HFFc6 (cell line): Measurements from ENCODE around the gene CEP68. TPM values are rescaled to one million over a fixed set of nuclear protein-coding genes. Genes with fewer than 3 reads are reported as not detected.
A peak's percentile ranks its signal among the peaks of the same experiment; 100 is the strongest.

Experiments
- DNase-seq: peaks from one replicate; pipeline ENCODE4 v3.0.0-alpha.2; 2018
- H3K27ac Mint-ChIP-seq: 2 replicates; pipeline ENCODE4 v1.8.0; 2020; ENCODE audit warnings: mild to moderate bottlenecking, mixed read lengths
- H3K27me3 Mint-ChIP-seq: 2 replicates; pipeline ENCODE4 v1.8.0; 2021; ENCODE audit warnings: mild to moderate bottlenecking, moderate library complexity, mixed read lengths; ENCODE audit not compliant: insufficient read depth
- H3K36me3 Mint-ChIP-seq: 2 replicates; pipeline ENCODE4 v1.8.0; 2021; ENCODE audit warnings: low read depth, mixed read lengths
- H3K4me1 Mint-ChIP-seq: 2 replicates; pipeline ENCODE4 v1.8.0; 2020; ENCODE audit warnings: low read depth, mixed read lengths
- H3K4me3 Mint-ChIP-seq: 2 replicates; pipeline ENCODE4 v1.8.0; 2020; ENCODE audit warnings: mild to moderate bottlenecking, moderate library complexity, mixed read lengths
- H3K9me3 Mint-ChIP-seq: 2 replicates; pipeline ENCODE4 v1.8.0; 2020; ENCODE audit warnings: mild to moderate bottlenecking, mixed read lengths
- CTCF ChIP-seq: fragments of 200-600 bp; sonication (generic); IDR thresholded peaks from 2 replicates; pipeline ENCODE4 v1.5.0; 2021; ENCODE audit warnings: antibody characterized with exemption, mild to moderate bottlenecking
- total RNA-seq, 6 experiments: library from RNA; stranded (reverse); fragmentation: NEBNext Ultra II Directional; extraction: Animal tissue kit (Norgen Biotek cat#: 25700); gene quantifications; 2 replicates in 1 of 6; 3 replicates in 5 of 6; pipeline ENCODE4 v1.2.3, GENCODE V29; 2021

Gene CEP68
- total RNA-seq, 6 experiments from 2014 or later: 5.7 to 9.7 (median 7.1) TPM

- no peaks in the 10 kb centered on the region for H3K9me3 Mint-ChIP-seq
- H3K36me3 Mint-ChIP-seq: no peaks in the 10 kb centered on the region
- peak overlapping the region; percentile 90 for H3K4me3 Mint-ChIP-seq
- no peak for TF ChIP-seq CTCF
- peak overlapping the region; percentile 78 for H3K27ac Mint-ChIP-seq
- peaks cover 1% of the 10 kb centered on the region for H3K27me3 Mint-ChIP-seq
- H3K4me1 Mint-ChIP-seq: peaks cover 25% of the 10 kb centered on the region
- no peak for DNase-seq
Observed at GRCh38 chr2:65057054-65057375, 799 bp downstream of the CEP68 start.

- Mint-ChIP-seq H3K4me3 (peak overlapping the region; percentile 90), H3K27me3 (peaks cover 1% of the 10 kb centered on the region; the same call in 1 of the 2 replicates), H3K27ac (peak overlapping the region; percentile 78), H3K9me3 (no peaks in the 10 kb centered on the region), H3K36me3 (no peaks in the 10 kb centered on the region), H3K4me1 (peaks cover 25% of the 10 kb centered on the region)
- TF ChIP-seq CTCF: no peak
- no peak for DNase-seq
Observed at GRCh38 chr2:65057391-65058052, 1.3 kb downstream of the CEP68 start.

GRCh38 chr2:65059071-65059470, 2.9 kb downstream of the CEP68 start:
- Mint-ChIP-seq H3K4me1 (peaks cover 40% of the 10 kb centered on the region), H3K4me3 (no peak overlapping the region), H3K9me3 (no peaks in the 10 kb centered on the region), H3K27ac (no peak overlapping the region), H3K27me3 (peaks cover 1% of the 10 kb centered on the region; the same call in 1 of the 2 replicates), H3K36me3 (no peaks in the 10 kb centered on the region)
- TF ChIP-seq CTCF: no peak
- DNase-seq: no peak

- no peak for DNase-seq
- Mint-ChIP-seq H3K27me3 (no peaks in the 10 kb centered on the region; the same call in 1 of the 2 replicates), H3K4me1 (peaks cover 51% of the 10 kb centered on the region), H3K4me3 (no peak overlapping the region), H3K9me3 (no peaks in the 10 kb centered on the region), H3K27ac (no peak overlapping the region), H3K36me3 (no peaks in the 10 kb centered on the region)
- no peak for TF ChIP-seq CTCF
Observed at GRCh38 chr2:65061146-65061909, 5.1 kb downstream of the CEP68 start.

- no peak for TF ChIP-seq CTCF
- DNase-seq: no peak
- Mint-ChIP-seq H3K27me3 (no peaks in the 10 kb centered on the region; the same call in 1 of the 2 replicates), H3K27ac (no peak overlapping the region), H3K9me3 (no peaks in the 10 kb centered on the region), H3K4me1 (peaks cover 49% of the 10 kb centered on the region), H3K36me3 (no peaks in the 10 kb centered on the region), H3K4me3 (no peak overlapping the region)
Observed at GRCh38 chr2:65061910-65062339, 5.7 kb downstream of the CEP68 start.
